NCI-H2171 treated with DMSO at 0.1 percent for 48 hours (cell line): ENCODE results near the gene ASCC3.

Experiments
- DNase-seq: peaks from one replicate; lab custom pipeline; 2025; lab: John Stamatoyannopoulos, UW

The ASCC3 gene

DNA sequence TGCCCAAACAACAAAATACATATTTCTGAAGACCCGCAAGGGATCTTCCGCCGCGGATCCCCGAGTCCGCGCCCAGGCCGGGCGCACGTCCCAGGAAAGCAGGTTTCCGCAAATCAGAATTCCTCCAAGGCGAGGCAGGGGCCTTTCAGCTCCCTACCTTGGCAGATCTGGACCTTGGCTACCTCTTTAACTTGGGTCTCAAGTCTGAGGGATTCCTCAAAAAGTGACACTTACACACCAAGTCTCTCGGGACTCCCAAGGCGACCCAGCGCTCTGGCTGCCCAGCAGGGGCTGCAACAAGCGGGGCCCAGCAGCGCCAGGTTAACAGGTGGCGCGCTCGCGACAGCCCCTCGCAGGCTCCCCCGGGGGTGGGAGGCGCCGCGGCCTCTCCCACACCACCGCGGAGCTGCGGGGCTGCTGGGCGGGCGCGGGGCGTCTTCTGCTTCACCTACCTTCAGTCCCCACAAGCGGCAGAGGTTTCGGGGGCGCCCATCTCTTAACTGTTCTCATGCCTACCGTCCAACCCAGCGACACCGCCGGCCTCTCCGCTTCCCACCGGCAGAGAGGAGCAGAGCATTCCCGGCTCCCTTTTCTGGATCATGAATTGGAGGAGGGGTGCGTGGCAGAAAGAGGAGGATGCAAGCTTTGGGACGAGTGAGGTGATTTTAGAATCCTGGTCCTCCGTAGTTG is 416.8 kb downstream of the ASCC3 start:
- DNase-seq, result no peak

DNA sequence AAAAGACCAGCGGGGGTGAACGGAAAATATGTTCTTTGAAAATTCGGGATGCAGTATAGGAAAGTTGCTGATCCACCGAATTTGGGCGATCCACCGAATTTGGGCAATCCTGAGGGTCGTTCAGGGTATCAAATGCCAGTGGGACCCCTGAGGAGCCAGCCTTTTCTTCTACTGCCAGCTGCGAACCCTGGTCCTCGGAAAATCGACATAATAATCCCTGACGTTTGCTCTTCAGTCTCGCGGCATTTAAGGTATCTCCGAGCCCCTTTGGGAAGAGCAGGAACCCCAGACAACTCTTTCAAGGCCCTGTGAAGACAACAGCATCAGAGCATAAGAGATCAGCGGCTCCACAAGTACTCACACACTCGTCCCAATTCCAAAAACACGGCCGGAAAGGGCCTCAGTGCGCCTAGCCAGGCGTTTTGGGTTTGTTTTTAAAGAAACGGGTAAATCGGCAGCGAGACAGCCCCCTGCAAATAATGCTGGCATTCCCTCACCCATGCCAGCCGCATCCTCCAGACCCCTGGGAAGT is 417.4 kb downstream of the ASCC3 start:
- no peak for DNase-seq

- no peak for DNase-seq
Measured at GRCh38 chr6:100462706-100463629, 418.2 kb downstream of the ASCC3 start.

DNA sequence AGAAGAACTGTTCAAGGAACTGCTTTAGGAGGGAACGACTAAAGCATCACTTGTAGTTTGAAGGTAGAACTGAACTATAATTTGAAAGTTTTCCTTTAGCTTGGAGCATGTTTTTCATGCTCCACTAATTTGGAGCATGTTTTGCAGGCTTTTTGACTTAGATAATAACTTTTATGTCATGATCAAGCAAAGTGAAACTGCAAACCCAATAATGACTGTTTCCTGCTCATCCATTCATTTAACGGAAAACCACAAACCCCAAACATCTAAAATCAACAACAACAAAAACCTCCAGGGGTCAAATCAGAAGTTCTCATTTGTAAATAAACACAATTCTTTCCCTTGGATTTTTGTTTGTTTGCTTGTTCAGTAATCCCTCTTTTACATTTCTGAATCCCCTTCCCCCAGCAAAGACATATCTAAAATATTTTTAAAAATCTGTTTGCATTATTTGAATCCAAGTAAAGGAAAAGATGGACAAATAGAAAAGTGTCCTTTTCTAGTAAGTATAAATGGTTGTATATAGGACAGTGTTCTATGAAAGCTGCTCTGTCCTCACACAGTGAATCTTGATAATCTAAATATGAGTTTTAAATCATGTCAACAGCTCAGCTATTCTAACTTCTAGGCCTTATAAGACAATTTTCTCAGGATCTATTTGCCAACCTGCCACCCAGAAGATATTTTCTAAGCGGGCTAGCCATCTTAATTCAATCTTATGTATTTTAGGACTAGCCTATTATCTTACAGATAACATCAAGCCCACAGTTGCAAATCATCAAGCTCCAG is 419.0 kb downstream of the ASCC3 start:
- DNase-seq, result no peak

GRCh38 chr6:100461278-100461916 is 419.7 kb downstream of the ASCC3 start:
- no peak for DNase-seq

DNA sequence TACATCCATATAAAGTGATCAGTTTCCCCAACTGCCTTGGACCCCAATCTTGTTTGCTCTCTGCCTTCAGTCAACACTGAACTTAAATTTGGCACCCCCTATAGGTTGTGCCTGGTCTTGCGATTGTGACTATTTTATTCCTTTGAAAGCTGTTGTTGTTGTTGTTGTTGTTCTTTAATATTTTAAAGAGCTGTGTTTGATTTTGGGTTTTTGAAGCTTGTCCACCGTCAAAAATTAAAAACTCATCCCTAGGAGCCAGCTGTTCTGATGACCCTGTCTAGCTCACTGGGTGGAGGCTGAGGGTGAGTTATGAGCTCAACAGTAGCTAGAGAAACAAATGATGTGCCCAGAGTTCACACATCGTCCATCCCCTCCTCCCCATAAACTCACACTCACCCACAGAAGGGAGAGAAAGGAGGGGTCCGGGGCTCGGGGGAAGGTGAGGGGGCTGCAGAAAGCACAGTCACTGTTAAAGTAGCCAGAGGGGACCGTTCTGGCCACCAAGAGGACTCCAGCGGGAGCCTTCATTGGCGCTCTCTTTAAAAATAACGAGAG is 420.4 kb downstream of the ASCC3 start:
- DNase-seq, result no peak

- no peak for DNase-seq
Measured at GRCh38 chr6:100459592-100460184, 421.4 kb downstream of the ASCC3 start.

DNA sequence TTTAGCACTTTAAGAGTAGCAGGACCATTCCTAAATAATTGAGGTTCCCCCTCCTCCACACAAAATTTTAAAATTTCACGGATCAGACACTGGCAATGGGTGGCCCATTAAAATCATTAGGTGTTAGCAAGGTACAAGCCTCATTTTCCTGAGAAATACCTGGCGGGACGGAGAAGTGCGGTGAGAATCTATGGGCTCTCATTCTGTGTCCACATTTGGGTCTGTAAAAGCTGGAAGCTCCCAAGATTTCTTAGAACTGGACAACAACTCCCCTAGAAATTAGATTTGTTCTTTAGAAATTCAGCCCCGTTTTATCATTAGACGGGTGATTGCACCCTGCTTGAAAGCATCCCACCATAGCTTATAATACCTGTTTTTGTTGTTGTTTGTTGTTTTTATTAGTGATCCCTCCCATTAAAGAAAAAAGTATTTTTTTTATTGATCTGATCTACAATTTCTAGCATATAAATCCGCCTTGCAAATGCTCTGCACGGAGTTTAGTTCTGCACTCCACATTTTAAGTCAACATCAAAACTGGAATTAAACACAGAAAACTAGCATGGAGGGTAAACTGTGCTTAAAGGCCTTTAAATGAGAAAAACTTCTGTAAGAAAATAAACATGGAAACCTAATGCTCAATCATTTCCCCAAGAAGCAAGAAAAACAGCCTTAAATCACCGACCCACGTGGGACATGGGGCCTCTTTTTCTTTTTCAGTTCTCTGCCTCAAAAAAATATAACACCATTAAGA is 422.1 kb downstream of the ASCC3 start:
- no peak for DNase-seq
